SU-DHL-6 (cell line): ENCODE results near the gene CRYAB.

Experiments
- CTCF ChIP-seq: fragments of 200-600 bp; sonication (generic); IDR thresholded peaks from one replicate; pipeline ENCODE4 v1.5.1; 2017; ENCODE audit warnings: antibody characterized with exemption, mild to moderate bottlenecking, low read length, moderate library complexity; ENCODE audit not compliant: insufficient read depth, poor library complexity, severe bottlenecking
- EZH2phosphoT487 ChIP-seq: fragments of 200-600 bp; sonication (generic), shearing (Covaris generic); conservative IDR thresholded peaks from 2 replicates; pipeline ENCODE4 v1.6.1; 2018; ENCODE audit warnings: mild to moderate bottlenecking, antibody characterized with exemption, low read length, moderate library complexity, mixed read lengths

- no peak for TF ChIP-seq CTCF
- no peak for TF ChIP-seq EZH2phosphoT487
These were observed 33.6 kb upstream of the CRYAB start for GRCh38 chr11:111945198-111945597.
